NCI-H345 treated with DMSO at 0.1 percent for 48 hours (cell line): ENCODE measurements around the gene RALB.

Experiments
- DNase-seq: peaks from one replicate; lab custom pipeline; 2025; ENCODE audit not compliant: unreplicated experiment; lab: John Stamatoyannopoulos, UW

Gene RALB

GRCh38 chr2:120252225-120253020 is at the start of gene RALB:
Gene RALB, plus strand, starts transcription at chr2:120252852. Its CDS starts 25,813 bp downstream, at chr2:120278665.
- DNase-seq = peak; percentile 96

GRCh38 chr2:120203251-120204021 is 49.2 kb upstream of the RALB start:
- no peak for DNase-seq

GRCh38 chr2:120204022-120204405 is 48.6 kb upstream of the RALB start:
- no peak for DNase-seq

GRCh38 chr2:120204417-120204816 is 48.2 kb upstream of the RALB start:
- DNase-seq = no peak

GRCh38 chr2:120204945-120205670 is 47.5 kb upstream of the RALB start:
- DNase-seq = no peak

GRCh38 chr2:120206022-120206581 is 46.5 kb upstream of the RALB start:
- DNase-seq = no peak

GRCh38 chr2:120208381-120209353 is 44.0 kb upstream of the RALB start:
- DNase-seq = no peak

- DNase-seq = no peak
Observed at GRCh38 chr2:120209427-120210269, 43.0 kb upstream of the RALB start.

GRCh38 chr2:120210270-120210693 is 42.4 kb upstream of the RALB start:
- DNase-seq = no peak

- DNase-seq = no peak
Observed at GRCh38 chr2:120218181-120218580, 34.5 kb upstream of the RALB start.

GRCh38 chr2:120219291-120219690 is 33.4 kb upstream of the RALB start:
- DNase-seq = no peak

GRCh38 chr2:120219766-120220165 is 32.9 kb upstream of the RALB start:
- DNase-seq = no peak

GRCh38 chr2:120220756-120221155 is 31.9 kb upstream of the RALB start:
- DNase-seq = no peak

- DNase-seq = no peak
Observed at GRCh38 chr2:120221616-120222015, 31.0 kb upstream of the RALB start.

- DNase-seq = no peak
Observed at GRCh38 chr2:120222186-120223033, 30.2 kb upstream of the RALB start.

- DNase-seq = peak; percentile 77
Observed at GRCh38 chr2:120223034-120223912, 29.4 kb upstream of the RALB start, which contains the start of gene TMEM185B. Gene TMEM185B, minus strand, starts transcription at chr2:120223400. Its CDS starts 424 bp downstream, at chr2:120222976.

- no peak for DNase-seq
Observed at GRCh38 chr2:120224256-120224655, 28.4 kb upstream of the RALB start.
